Tibial nerve (tissue), 4 donors: ENCODE results near the gene POM121L12.

Experiments used
- CTCF ChIP-seq, 5 experiments: fragments of 200-600 bp in 3 of 5; fragments of 450-650 bp in 2 of 5; sonication (generic) in 3 of 5; IDR thresholded peaks; one replicate each; pipeline ENCODE4 v1.5.1; 2016 to 2019; ENCODE audit warnings: antibody characterized with exemption in 5 of 5, mild to moderate bottlenecking in 3 of 5, moderate library complexity in 2 of 5
- EP300 ChIP-seq, 2 donors: sonication (generic); formaldehyde crosslinking; IDR thresholded peaks; one replicate each; pipeline ENCODE4 v1.6.1; 2017; ENCODE audit warnings: antibody characterized with exemption in 2 of 2, mild to moderate bottlenecking in 1 of 2
- POLR2A ChIP-seq, 2 donors: fragments of 450-650 bp; IDR thresholded peaks; one replicate each; pipeline ENCODE4 v1.6.1; 2017; ENCODE audit warnings: antibody characterized with exemption in 2 of 2, mild to moderate bottlenecking in 2 of 2, moderate library complexity in 2 of 2

- TF ChIP-seq POLR2A (IDR thresholded peaks at IDR 0.05) = no peak
- no peak for TF ChIP-seq CTCF (IDR thresholded peaks at IDR 0.05)
- no peak for TF ChIP-seq EP300 (IDR thresholded peaks at IDR 0.05)
Observed at GRCh38 chr7:53001221-53001620, 34.2 kb upstream of the POM121L12 start.
